Astrocyte (in vitro differentiated cells and primary cell): ENCODE data around the gene CNPY4. TPM values are rescaled to one million over a fixed set of nuclear protein-coding genes. Genes with fewer than 3 reads are reported as not detected.

Source experiments
- DNase-seq: peaks from one replicate; pipeline ENCODE4 v3.0.0-alpha.2; 2010; ENCODE audit warnings: low read depth
- FAIRE-seq: peaks from 2 replicates; lab custom pipeline; 2011; peaks lifted over from hg19 to GRCh38; lab: Jason Lieb, UNC
- H2AFZ ChIP-seq: 2 replicates; pipeline ENCODE4 v1.6.0; 2012; ENCODE audit warnings: low read depth, low read length, inconsistent platforms
- H3K27ac ChIP-seq: 2 replicates; pipeline ENCODE4 v1.5.1; 2011; ENCODE audit warnings: low read depth, low read length, inconsistent platforms
- H3K27me3 ChIP-seq: 2 replicates; pipeline ENCODE4 v1.6.0; 2011; ENCODE audit warnings: low read length, inconsistent platforms; ENCODE audit not compliant: insufficient read depth
- H3K36me3 ChIP-seq: 2 replicates; pipeline ENCODE4 v1.5.1; 2011; ENCODE audit warnings: low read length, inconsistent platforms; ENCODE audit not compliant: insufficient read depth
- H3K4me1 ChIP-seq: 2 replicates; pipeline ENCODE4 v1.5.1; 2011; ENCODE audit warnings: low read length, inconsistent platforms; ENCODE audit not compliant: insufficient read depth
- H3K4me2 ChIP-seq: 2 replicates; pipeline ENCODE4 v1.6.0; 2012; ENCODE audit warnings: low read length, inconsistent platforms
- H3K4me3 ChIP-seq: 2 replicates; pipeline ENCODE4 v1.5.1; 2011; ENCODE audit warnings: low read depth, mild to moderate bottlenecking, low read length, inconsistent platforms; ENCODE audit not compliant: insufficient read depth
- H3K79me2 ChIP-seq: 2 replicates; pipeline ENCODE4 v1.6.0; 2012; ENCODE audit warnings: mild to moderate bottlenecking, low read length, inconsistent platforms; ENCODE audit not compliant: insufficient read depth
- H3K9ac ChIP-seq: 2 replicates; pipeline ENCODE4 v1.6.0; 2012; ENCODE audit warnings: mild to moderate bottlenecking, low read length, inconsistent platforms
- H3K9me3 ChIP-seq: 2 replicates; pipeline ENCODE4 v1.5.1; 2012; ENCODE audit warnings: low read depth, mild to moderate bottlenecking, low read length, inconsistent platforms; ENCODE audit not compliant: insufficient read depth
- H4K20me1 ChIP-seq: 2 replicates; pipeline ENCODE4 v1.6.0; 2012; ENCODE audit warnings: low read length, inconsistent platforms; ENCODE audit not compliant: insufficient read depth
- H3K27ac Mint-ChIP-seq: one replicate; pipeline ENCODE4 v1.8.0; 2021; ENCODE audit warnings: mild to moderate bottlenecking, mixed read lengths; ENCODE audit not compliant: unreplicated experiment
- H3K27me3 Mint-ChIP-seq: one replicate; pipeline ENCODE4 v1.8.0; 2021; ENCODE audit warnings: low read depth, mixed read lengths; ENCODE audit not compliant: unreplicated experiment
- H3K36me3 Mint-ChIP-seq: one replicate; pipeline ENCODE4 v1.8.0; 2021; ENCODE audit warnings: low read depth, mixed read lengths; ENCODE audit not compliant: unreplicated experiment
- H3K4me1 Mint-ChIP-seq: one replicate; pipeline ENCODE4 v1.8.0; 2021; ENCODE audit warnings: low read depth, mixed read lengths; ENCODE audit not compliant: unreplicated experiment
- H3K4me3 Mint-ChIP-seq: one replicate; pipeline ENCODE4 v1.8.0; 2021; ENCODE audit warnings: mild to moderate bottlenecking, moderate library complexity, mixed read lengths; ENCODE audit not compliant: unreplicated experiment
- H3K9me3 Mint-ChIP-seq: one replicate; pipeline ENCODE4 v1.8.0; 2021; ENCODE audit warnings: mild to moderate bottlenecking, mixed read lengths; ENCODE audit not compliant: unreplicated experiment
- EZH2 ChIP-seq: IDR thresholded peaks from 2 replicates; pipeline ENCODE4 v1.6.1; 2012; ENCODE audit warnings: mild to moderate bottlenecking, low read length, inconsistent platforms; ENCODE audit not compliant: insufficient read depth
- total RNA-seq: library from RNA; stranded (reverse); gene quantifications from 2 replicates; pipeline ENCODE4 v1.2.1, GENCODE V29; 2021
- TF ChIP-seq, protein P1 (sequence below): IDR thresholded peaks from 2 replicates; pipeline ENCODE4 v1.5.1; 2011; ENCODE audit warnings: low read depth, mild to moderate bottlenecking, inconsistent platforms, low read length, moderate library complexity; ENCODE audit not compliant: insufficient read depth

CNPY4 gene
- total RNA-seq, 1 donor from 2014 or later: 16.4 TPM

DNA sequence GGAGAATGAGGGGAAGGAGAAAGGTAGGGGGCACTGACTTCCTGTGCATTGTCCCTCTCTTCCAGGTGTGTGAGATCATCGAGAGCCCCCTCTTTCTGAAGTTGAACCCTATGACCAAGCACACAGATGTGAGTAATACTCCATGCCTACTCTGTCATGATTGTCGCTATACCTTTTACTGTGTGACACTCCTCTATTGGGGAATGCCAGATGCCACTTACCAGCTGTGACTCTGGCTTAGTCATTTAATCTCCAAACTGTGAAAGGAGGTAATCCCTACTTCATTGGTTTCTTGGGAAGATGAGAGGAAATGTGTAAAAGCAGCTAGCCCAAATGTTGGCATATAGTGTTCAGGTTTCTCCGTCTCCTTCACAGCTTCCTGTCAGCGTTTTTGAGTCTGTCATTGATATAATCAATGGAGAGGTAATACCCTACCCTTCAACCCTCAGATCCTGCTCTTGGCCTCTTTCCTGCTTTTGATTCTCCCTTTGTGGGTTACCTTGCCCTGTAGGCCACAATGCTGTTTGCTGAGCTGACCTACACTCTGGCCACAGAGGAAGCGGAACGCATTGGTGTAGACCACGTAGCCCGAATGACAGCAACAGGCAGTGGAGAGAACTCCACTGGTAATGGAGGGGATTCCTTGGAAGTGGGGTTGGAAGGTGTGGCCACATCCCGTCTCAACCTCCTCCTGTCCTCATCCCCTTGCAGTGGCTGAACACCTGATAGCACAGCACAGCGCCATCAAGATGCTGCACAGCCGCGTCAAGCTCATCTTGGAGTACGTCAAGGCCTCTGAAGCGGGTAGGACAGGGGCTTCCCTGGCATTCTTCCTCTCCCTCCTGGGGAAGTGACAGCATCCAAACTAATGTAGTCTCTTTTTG is 28.7 kb upstream of the CNPY4 start:
- no peak for FAIRE-seq
- peaks cover 52% of the 10 kb centered on the region for H3K36me3 ChIP-seq
- no peaks in the 10 kb centered on the region for H3K9me3 ChIP-seq
- Mint-ChIP-seq H3K4me3 (peak overlapping the region; percentile 95), H3K27me3 (no peaks in the 10 kb centered on the region), H3K27ac (peak overlapping the region; percentile 58), H3K9me3 (no peaks in the 10 kb centered on the region), H3K36me3 (peaks cover 26% of the 10 kb centered on the region), H3K4me1 (peaks cover 11% of the 10 kb centered on the region)
- no peak overlapping the region for H2AFZ ChIP-seq
- H3K9ac ChIP-seq: peak overlapping the region; percentile 25
- H3K4me2 ChIP-seq: peak overlapping the region; percentile 94
- no peak for TF ChIP-seq EZH2
- TF ChIP-seq, protein P1, sequence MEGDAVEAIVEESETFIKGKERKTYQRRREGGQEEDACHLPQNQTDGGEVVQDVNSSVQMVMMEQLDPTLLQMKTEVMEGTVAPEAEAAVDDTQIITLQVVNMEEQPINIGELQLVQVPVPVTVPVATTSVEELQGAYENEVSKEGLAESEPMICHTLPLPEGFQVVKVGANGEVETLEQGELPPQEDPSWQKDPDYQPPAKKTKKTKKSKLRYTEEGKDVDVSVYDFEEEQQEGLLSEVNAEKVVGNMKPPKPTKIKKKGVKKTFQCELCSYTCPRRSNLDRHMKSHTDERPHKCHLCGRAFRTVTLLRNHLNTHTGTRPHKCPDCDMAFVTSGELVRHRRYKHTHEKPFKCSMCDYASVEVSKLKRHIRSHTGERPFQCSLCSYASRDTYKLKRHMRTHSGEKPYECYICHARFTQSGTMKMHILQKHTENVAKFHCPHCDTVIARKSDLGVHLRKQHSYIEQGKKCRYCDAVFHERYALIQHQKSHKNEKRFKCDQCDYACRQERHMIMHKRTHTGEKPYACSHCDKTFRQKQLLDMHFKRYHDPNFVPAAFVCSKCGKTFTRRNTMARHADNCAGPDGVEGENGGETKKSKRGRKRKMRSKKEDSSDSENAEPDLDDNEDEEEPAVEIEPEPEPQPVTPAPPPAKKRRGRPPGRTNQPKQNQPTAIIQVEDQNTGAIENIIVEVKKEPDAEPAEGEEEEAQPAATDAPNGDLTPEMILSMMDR: no peak
- H4K20me1 ChIP-seq: peaks cover 45% of the 10 kb centered on the region
- no peaks in the 10 kb centered on the region for H3K27me3 ChIP-seq
- peak overlapping the region; percentile 43 for H3K27ac ChIP-seq
- H3K79me2 ChIP-seq: peaks cover 68% of the 10 kb centered on the region
- DNase-seq: no peak
- H3K4me1 ChIP-seq: peaks cover 60% of the 10 kb centered on the region
- no peak overlapping the region for H3K4me3 ChIP-seq

DNA sequence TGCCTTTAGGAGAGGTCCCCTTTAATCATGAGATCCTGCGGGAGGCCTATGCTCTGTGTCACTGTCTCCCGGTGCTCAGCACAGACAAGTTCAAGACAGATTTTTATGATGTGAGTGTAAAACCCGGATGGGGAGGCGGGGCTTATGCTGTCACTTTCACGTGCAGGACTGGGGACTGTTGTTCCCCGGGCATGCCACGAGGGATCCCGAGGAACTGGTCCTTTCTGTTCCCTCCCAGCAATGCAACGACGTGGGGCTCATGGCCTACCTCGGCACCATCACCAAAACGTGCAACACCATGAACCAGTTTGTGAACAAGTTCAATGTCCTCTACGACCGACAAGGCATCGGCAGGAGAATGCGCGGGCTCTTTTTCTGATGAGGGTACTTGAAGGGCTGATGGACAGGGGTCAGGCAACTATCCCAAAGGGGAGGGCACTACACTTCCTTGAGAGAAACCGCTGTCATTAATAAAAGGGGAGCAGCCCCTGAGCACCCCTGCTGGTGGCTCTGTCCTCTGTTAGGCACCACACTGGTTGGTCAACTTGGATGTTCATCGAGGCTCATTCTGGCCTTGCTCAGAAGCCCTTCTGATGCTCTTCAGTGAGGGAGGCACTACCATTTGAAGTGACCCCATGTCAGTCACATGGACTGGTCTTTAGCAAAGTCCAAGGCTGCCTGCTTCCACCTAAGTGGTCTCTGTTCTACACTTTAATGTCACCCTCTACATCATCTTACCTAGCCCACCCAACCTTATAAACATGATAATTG is 27.8 kb upstream of the CNPY4 start:
- H3K4me1 ChIP-seq: peaks cover 58% of the 10 kb centered on the region
- H3K4me1 Mint-ChIP-seq: peaks cover 11% of the 10 kb centered on the region
- no peak for TF ChIP-seq EZH2
- TF ChIP-seq, protein P1: no peak
- H2AFZ ChIP-seq: no peak overlapping the region
- peaks cover 31% of the 10 kb centered on the region for H3K36me3 Mint-ChIP-seq
- peaks cover 50% of the 10 kb centered on the region for H4K20me1 ChIP-seq
- peak overlapping the region; percentile 40 for H3K4me3 Mint-ChIP-seq
- H3K79me2 ChIP-seq: peaks cover 73% of the 10 kb centered on the region
- H3K36me3 ChIP-seq: peaks cover 57% of the 10 kb centered on the region
- no peaks in the 10 kb centered on the region for H3K9me3 ChIP-seq
- peak overlapping the region; percentile 25 for H3K9ac ChIP-seq
- H3K27me3 Mint-ChIP-seq: no peaks in the 10 kb centered on the region
- no peak overlapping the region for H3K4me3 ChIP-seq
- peak overlapping the region; percentile 53 for H3K27ac Mint-ChIP-seq
- H3K4me2 ChIP-seq: peak overlapping the region; percentile 94
- DNase-seq: no peak
- H3K27me3 ChIP-seq: no peaks in the 10 kb centered on the region
- H3K27ac ChIP-seq: peak overlapping the region; percentile 47
- FAIRE-seq: no peak
- H3K9me3 Mint-ChIP-seq: no peaks in the 10 kb centered on the region
